ENCODE data around the gene PRKCQ.
"Not testable (repeated sequence)": the region's sequence is repeated elsewhere in the genome, so short reads cannot be mapped to it uniquely, and the experiment has no call there.

The PRKCQ gene

GRCh38 chr10:6593241-6593671 lies 13.2 kb upstream of the PRKCQ start:
- no peak for DNase-seq

GRCh38 chr10:6592080-6592479 lies 12.0 kb upstream of the PRKCQ start:
- no peak for DNase-seq

GRCh38 chr10:6591668-6592067 lies 11.6 kb upstream of the PRKCQ start:
- DNase-seq: no peak

- DNase-seq: no peak
Observed at GRCh38 chr10:6590100-6590499, 10.0 kb upstream of the PRKCQ start.

- DNase-seq: no peak
Observed at GRCh38 chr10:6589287-6590094, 9.4 kb upstream of the PRKCQ start.

- no peak for DNase-seq
Observed at GRCh38 chr10:6588845-6589244, 8.8 kb upstream of the PRKCQ start.

- DNase-seq: no peak
Observed at GRCh38 chr10:6588082-6588481, 8.0 kb upstream of the PRKCQ start.

- no peak for DNase-seq
Observed at GRCh38 chr10:6586501-6586900, 6.4 kb upstream of the PRKCQ start.

- no peak for DNase-seq
Observed at GRCh38 chr10:6583447-6583846, 3.4 kb upstream of the PRKCQ start.

- not testable (repeated sequence) for DNase-seq
Observed at GRCh38 chr10:6582913-6583312, 2.8 kb upstream of the PRKCQ start.

GRCh38 chr10:6582298-6582697 lies 2.2 kb upstream of the PRKCQ start:
- no peak for DNase-seq

- DNase-seq: no peak
Observed at GRCh38 chr10:6581778-6582228, 1.7 kb upstream of the PRKCQ start.

- not testable (repeated sequence) for DNase-seq
Observed at GRCh38 chr10:6581223-6581622, 1.1 kb upstream of the PRKCQ start.

- DNase-seq: peak; percentile 81
Observed at GRCh38 chr10:6580279-6581029, 378 bp upstream of the PRKCQ start.

GRCh38 chr10:6579183-6579903 lies 733 bp downstream of the PRKCQ start:
- DNase-seq: no peak

GRCh38 chr10:6578795-6579182 lies 1.3 kb downstream of the PRKCQ start:
- DNase-seq: no peak

- peak; percentile 21 for DNase-seq
Observed at GRCh38 chr10:6578251-6578771, 1.8 kb downstream of the PRKCQ start.

- DNase-seq: no peak
Observed at GRCh38 chr10:6576326-6576725, 3.8 kb downstream of the PRKCQ start.

- DNase-seq: no peak
Observed at GRCh38 chr10:6574664-6575176, 5.4 kb downstream of the PRKCQ start.

GRCh38 chr10:6570893-6571292 lies 9.2 kb downstream of the PRKCQ start:
- no peak for DNase-seq

- no peak for DNase-seq
Observed at GRCh38 chr10:6569259-6569658, 10.8 kb downstream of the PRKCQ start.

- peak; percentile 55 for DNase-seq
Observed at GRCh38 chr10:6567884-6568283, 12.2 kb downstream of the PRKCQ start.

GRCh38 chr10:6567203-6567703 lies 12.8 kb downstream of the PRKCQ start:
- DNase-seq: peak; percentile 41

All from NCI-H82 (cell line).